ENCODE data around the gene SMIM24.

The SMIM24 gene

DNA sequence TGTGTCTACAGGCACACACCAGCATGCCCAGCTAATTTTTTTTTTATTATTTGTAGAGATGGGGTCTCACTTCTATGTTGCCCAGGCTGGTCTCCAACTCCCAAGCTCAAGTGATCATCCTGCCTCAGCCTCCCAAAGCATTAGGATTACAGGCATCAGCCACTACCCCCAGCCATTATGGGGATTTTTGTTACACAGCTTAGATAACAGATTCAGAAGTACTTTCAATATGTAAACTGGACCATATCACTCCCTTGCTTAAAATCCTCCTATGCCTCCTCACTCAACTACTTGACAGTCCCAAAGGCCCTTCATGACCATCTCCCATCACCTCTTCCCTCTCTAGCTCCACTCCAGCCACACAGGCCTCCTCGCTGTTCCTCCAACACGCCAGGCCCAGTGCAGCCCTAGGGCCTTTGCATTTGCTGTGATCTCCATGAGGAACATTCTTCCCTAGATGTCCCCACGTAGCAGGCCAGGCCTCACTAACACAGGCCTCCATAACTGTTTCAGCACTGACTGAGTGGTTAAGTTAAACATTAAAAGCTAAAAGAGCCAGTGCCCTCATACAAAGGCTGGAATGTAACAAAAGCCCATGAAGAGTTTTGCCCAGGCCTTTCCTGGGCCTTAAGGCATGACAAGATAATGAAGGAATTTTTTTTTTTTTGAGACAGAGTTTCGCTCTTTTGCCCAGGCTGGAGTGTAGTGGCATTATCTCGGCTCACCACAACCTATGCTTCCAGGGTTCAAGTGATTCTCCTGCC lies 17.6 kb upstream of the SMIM24 start:
- DNase-seq (ENCODE audit: low read depth in 2 of 2), result no peak

- DNase-seq (ENCODE audit: low read depth in 2 of 2), result no peak
These were observed 16.3 kb upstream of the SMIM24 start for GRCh38 chr19:3496392-3497273.

GRCh38 chr19:3494559-3494958 lies 14.2 kb upstream of the SMIM24 start:
- DNase-seq (ENCODE audit: low read depth in 2 of 2), result peak in 1 of 2 experiments; percentile 62

GRCh38 chr19:3494051-3494450 lies 13.7 kb upstream of the SMIM24 start:
- DNase-seq (ENCODE audit: low read depth in 2 of 2), result peak in 1 of 2 experiments; percentile 28

DNA sequence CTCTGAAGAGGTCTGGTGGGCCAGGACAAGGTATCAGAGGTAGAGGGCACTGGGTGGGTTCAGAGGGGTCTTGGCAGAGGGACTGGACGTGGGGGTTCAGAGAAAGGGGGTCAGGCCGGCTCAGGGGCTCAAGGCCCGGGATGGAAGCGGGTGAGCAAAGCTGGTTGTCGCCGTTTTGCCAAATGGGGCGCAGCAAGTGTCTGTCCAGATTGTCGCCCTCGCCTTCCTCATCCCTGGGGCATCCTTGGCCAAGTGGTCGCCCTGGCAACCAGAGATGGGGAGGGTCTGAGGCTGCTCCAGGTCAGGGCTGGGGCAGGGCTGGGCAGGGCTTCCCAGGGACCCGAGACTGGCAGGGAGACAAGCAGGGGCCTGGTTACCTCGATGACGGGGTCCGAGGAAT lies 13.3 kb upstream of the SMIM24 start:
- no peak for DNase-seq (ENCODE audit: low read depth in 2 of 2)

DNA sequence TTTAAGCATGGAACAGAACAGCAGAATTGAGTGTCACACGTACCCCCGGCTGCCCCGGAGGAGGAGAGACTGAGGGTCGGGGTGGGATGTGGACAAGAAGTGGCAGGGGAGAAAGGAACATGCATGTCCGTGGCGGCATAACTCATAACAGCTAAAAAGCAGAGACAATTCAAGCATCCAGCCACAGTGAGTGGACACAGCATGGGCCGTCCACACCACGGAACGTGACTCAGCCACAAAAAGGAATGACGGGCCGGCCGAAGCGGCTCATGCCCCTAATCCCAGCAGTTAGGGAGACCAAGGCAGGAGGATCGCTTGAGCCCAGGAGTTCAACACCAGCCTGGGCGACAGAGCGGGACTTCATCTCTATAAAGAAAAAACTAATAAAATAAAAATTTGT lies 12.6 kb upstream of the SMIM24 start:
- DNase-seq (ENCODE audit: low read depth in 2 of 2), result no peak

DNA sequence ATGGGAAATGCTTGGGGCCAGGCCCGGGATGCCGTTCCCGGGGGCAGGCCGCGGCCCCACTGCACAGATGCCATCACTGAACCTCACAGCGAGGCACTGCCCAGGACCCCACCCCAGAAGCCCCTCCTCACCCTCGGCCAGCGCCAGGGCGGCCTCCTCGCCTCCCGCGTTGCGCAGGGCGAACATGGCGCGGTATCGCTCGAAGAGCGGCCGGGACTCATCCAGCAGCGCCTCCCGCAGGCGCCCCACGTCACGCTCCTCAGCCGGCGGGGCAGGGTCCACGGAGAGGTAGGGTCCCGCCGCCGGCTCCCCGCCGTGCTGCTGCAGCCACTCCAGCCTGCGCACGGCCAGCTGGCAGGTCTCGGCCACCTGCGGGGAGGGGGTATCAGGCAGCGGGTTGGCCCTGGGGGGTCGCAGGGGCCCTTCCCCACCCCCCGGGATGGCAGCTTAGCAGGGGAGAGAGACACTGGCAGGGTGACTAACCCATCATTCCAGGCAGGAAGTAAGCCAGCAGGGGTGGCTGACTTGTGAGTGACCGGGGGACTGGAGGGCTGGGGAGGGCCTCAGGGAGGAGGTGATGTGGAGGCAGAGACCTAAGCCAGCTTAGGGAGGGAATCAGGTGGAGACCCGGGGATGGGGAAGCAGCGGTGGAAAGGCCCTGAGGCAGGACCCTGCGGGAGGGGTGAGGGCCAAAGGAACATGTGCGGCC lies 12.0 kb upstream of the SMIM24 start:
- DNase-seq (ENCODE audit: low read depth in 2 of 2), result no peak

DNA sequence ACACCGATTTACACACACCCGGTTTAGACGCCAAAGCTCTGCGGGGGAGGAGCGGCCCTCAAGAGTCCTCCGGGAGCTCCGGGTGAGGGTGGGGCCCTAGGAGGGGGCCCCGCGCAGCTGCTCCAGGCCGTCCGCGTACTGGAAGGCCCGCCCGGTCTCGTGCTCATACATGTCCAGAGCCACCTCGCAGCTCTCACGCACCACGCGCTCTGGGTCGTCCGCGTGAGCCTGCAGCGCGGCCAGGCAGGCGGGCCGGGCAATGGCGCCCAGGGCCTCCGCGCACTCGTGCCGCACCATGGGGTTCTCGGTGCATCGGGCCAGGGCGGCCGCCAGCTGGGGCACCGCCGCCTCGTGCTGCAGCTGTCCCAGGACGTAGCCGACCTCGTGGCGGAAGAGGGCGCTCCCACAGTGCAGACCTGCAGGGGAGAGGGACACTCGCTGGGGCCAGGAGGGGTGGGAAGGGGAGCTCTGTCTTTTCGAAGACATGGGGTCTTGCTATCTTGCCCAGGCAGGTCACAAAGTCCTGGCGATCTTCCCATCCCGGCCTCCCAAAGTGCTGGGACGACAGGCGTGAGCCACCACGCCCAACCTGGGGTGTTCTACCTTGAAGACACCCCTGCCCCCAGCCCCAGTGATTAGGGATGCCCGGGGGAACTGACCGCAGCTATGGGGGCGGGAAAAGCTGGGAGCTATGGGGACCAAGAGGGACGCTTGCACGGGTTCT lies 11.2 kb upstream of the SMIM24 start:
- no peak for DNase-seq (ENCODE audit: low read depth in 2 of 2)

DNA sequence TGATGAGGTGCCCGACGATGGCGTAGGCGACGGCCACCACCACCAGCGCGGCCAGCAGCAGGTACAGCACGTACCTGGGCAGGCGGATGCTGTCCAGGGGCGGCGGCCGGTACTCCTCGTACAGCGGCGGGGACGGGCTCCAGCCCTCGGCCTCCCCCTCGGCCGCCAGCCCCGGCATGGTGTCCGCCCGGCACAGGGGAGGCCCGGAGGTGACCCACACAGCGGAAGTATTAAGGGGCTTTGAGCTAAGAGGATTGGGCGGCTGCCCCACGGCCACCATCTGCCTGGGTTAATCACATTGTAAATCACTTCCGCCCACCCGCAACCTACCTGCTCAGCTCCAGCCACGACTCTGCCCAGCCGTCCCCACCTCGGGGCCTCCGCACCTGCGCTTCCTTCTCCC lies 2.9 kb upstream of the SMIM24 start, which contains the start of gene SMIM44:
TSS of gene SMIM44 (minus strand) at position 216 of the 403 bp plus-strand sequence. CDS start at position 178, 38 bp downstream.
- no peak for DNase-seq (ENCODE audit: low read depth in 2 of 2)

GRCh38 chr19:3482507-3483225 lies 2.3 kb upstream of the SMIM24 start:
- DNase-seq (ENCODE audit: low read depth in 2 of 2), result no peak

DNA sequence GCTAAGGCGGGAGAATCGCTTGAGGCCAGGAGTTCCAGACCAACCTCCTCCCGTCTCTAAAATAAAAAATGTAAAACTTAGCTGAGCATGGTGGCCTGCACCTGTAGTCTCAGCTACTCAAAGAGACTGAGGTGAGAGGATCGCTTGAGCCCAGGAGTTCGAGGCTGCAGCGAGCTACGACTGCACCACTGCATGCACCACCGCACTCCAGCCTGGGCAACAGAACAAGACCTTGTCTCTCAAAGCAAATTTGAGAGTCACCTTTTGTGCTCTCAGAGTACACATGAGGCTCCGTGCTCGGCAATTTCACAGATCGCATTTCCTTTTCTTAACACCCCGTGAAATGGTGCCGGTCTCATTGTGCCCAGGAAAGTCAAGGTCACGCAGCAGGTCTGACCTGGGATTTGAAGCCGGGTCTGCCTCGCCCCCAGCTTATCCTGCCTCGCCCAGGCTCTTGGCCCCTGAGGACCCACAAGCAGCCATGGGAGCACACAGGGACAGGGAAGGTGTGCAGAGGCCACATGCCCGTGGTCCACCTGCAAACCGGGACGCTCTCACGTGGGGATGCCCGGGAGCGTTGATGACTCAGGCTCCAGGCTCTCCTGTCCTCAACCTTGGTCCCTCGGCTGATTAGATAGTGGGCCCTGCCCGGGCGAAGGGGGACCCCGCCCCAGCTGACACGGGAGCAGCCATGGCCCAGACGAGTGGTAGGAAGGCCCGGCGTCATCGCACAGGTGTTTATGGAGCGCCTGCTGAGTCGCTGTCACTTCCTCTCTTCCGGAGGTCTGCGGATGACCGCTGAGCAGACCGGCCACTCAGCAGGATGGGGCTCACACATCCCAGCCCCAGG lies 1.1 kb upstream of the SMIM24 start:
- DNase-seq (ENCODE audit: low read depth in 2 of 2), result no peak

GRCh38 chr19:3479834-3480215 lies 500 bp downstream of the SMIM24 start:
- DNase-seq (ENCODE audit: low read depth in 2 of 2), result no peak

DNA sequence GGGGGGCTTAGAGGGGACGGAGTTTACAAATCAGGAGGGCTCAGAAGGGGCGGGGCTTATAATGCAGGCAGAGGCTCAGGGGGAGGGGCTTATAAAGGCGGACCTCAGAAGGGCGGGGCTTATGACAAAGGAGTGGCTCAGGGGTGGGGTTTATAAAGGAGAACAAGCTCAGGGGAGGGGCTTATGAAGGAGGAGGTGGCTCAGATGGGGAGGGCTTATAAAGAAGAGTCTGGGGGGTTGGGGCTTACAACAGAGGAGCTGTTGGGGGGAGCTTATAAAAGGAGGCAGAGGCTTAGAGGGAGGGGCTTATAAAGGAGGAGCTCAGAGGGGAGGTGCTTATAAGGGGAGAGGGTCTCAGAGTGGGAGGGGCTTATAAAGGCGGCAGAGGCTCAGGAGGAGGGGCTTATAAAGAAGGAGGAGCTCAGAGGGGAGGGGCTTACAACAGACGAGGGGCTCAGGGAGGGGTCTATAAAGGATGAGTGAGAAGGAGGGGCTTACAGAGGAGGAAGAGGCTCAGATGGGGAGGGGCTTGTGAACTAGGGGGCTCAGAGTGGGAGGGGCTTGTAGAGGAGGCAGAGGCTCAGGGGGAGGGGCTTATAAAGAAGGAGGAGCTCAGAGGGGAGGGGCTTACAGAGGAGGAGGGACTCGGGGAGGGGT lies 1.0 kb downstream of the SMIM24 start:
- DNase-seq (ENCODE audit: low read depth in 2 of 2), result no peak

DNA sequence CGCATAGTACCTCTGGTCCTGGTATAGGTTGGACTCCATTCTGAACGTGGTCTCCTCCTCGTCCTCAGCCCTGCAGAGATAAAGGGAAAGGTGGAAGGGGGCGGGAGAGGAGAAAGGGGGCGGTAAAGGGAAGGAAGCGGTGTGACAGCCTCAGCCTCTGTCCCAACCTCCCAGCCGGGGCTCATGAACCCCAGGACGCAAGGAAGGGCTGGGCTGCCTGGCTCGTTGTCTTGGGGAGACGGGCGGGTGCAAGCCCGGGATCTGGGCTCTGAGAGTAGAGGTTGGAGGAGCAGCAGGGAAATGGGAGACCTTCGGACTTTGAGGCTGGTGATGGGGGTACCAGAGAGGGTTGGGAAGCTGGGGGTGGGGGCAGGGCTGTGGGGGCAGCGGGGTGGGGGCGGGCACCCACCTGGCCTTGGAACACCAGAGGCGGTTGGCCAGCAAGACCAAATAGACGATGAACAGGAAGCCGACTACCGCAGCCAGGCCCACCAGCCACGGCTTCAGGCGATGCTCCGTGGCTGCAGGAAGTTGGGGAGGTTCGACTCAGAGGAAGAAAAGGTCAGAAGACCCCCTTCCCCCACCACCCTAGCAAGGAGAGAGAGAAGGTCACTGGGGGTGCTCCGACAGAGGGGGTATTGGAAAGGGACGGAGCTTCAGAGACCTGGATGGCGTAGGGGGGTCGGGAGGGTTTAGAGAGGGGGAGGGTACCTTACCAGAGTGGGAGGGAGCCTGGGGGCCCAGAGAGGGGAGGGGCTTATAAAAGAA lies 1.7 kb downstream of the SMIM24 start:
- no peak for DNase-seq (ENCODE audit: low read depth in 2 of 2)

DNA sequence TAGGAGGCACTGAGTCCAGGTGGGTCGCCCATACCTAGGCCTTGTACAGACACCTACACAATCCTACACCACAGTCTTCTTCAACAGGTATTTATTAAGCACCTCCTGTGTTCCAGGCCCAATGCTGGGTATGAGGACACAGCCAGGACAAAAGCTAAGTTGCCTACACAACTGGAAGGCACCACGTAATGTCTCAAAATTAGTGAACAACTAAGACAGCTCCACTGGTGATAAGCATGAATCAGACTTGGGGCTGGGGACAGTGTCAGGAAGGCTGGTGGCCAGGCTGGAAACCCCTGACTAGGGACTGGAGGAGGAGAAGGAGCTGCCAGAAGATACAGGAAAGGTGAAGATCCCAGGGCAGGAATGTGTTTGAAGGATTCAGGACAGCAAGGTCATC lies 2.4 kb downstream of the SMIM24 start:
- no peak for DNase-seq (ENCODE audit: low read depth in 2 of 2)

- DNase-seq (ENCODE audit: low read depth in 2 of 2), result no peak
These were observed 2.8 kb downstream of the SMIM24 start for GRCh38 chr19:3477506-3477905.

DNA sequence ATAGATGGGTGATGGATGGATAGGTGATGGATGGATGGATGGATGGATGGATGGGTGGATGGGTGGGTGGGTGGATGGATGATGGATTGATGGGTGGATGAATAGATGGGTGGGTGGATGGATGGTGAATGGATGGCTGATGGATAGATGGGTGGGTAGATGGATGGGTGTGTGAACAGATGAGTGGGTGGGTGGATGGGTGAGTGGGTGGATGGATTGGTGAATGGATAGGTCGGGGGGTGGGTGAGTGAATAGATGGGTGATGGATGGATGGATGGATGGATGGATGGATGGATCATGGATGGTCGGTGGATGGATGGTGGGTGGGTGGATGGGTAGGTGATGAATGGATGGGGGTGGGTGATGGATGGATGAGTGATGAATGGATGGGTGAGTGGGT lies 3.5 kb downstream of the SMIM24 start:
- no peak for DNase-seq (ENCODE audit: low read depth in 2 of 2)

DNA sequence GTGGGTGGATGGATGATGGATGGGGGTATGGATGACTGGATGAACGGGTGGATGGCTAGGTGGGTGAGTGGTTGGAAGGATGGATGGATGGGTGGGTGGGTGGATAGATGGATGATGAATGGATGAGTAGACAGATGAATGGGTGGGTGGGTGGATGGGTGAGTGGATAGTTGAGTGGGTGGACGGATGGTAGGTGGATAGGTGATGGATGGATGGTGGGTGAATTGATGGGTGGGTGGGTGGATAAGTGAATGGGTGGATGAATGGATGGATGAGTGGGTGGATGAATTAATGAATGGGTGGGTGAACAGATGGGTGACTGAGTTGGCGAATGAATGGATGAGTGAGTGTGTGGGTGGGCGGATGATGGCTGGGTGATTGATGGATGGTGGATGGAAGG lies 4.9 kb downstream of the SMIM24 start:
- DNase-seq (ENCODE audit: low read depth in 2 of 2), result no peak

GRCh38 chr19:3474614-3475013 lies 5.7 kb downstream of the SMIM24 start:
- DNase-seq (ENCODE audit: low read depth in 2 of 2), result no peak
